Lung (tissue), 12 donors: ENCODE data around the gene PGA4. TPM values are rescaled to one million over a fixed set of nuclear protein-coding genes. Genes with fewer than 3 reads are reported as not detected.

Experiments used
- ATAC-seq: fragments of 200-7000 bp; cut with Tn5 transposase; one replicate; pipeline ENCODE4 v1.9.1; 2020; ENCODE audit warnings: moderate number of reproducible peaks; ENCODE audit not compliant: insufficient read depth, low FRiP score
- DNase-seq, 3 donors: peaks; one replicate each; pipeline ENCODE4 v3.0.0-alpha.2; 2013 to 2017
- H3K27ac ChIP-seq, 2 donors: one replicate each; pipeline ENCODE4 v1.5.1; 2013; ENCODE audit warnings: mild to moderate bottlenecking in 2 of 2, moderate library complexity in 2 of 2, control low read depth in 1 of 2, inconsistent platforms in 1 of 2, low read depth in 1 of 2, low read length in 1 of 2
- H3K27me3 ChIP-seq, 3 donors: one replicate each; pipeline ENCODE4 v1.5.1; 2013; ENCODE audit warnings: low read length in 2 of 3; ENCODE audit not compliant: control insufficient read depth in 3 of 3, insufficient read depth in 3 of 3
- H3K36me3 ChIP-seq, 4 donors: one replicate each; pipeline ENCODE4 v1.5.1; 2013; ENCODE audit warnings: low read length in 4 of 4, mild to moderate bottlenecking in 1 of 4, moderate library complexity in 1 of 4; ENCODE audit not compliant: control insufficient read depth in 4 of 4, insufficient read depth in 4 of 4
- H3K4me1 ChIP-seq, 5 donors: one replicate each; pipeline ENCODE4 v1.5.1; 2013; ENCODE audit warnings: low read length in 5 of 5, mild to moderate bottlenecking in 2 of 5, moderate library complexity in 1 of 5; ENCODE audit not compliant: control insufficient read depth in 5 of 5, insufficient read depth in 5 of 5
- H3K4me3 ChIP-seq: one replicate; pipeline ENCODE4 v1.5.1; 2013; ENCODE audit warnings: mild to moderate bottlenecking, control low read depth, moderate library complexity
- H3K9ac ChIP-seq, 2 donors: one replicate each; pipeline ENCODE4 v1.5.1; 2013; ENCODE audit warnings: low read length in 2 of 2, control low read depth in 1 of 2; ENCODE audit not compliant: insufficient read depth in 1 of 2
- H3K9me3 ChIP-seq, 4 donors: one replicate each; pipeline ENCODE4 v1.5.1; 2013; ENCODE audit warnings: low read length in 3 of 4, mild to moderate bottlenecking in 1 of 4, moderate library complexity in 1 of 4; ENCODE audit not compliant: control insufficient read depth in 4 of 4, insufficient read depth in 3 of 4
- CTCF ChIP-seq: IDR thresholded peaks from 2 replicates; pipeline ENCODE4 v1.5.1; 2012; ENCODE audit warnings: mild to moderate bottlenecking; ENCODE audit errors: control extremely low read depth, extremely low read depth
- WGBS, 2 donors: extraction: QIAGEN DNeasy Blood & Tissue Kit; methylation state at CpG; one replicate each; pipeline ENCODE4 v1.1.7; 2013; 5-methylcytosine and 5-hydroxymethylcytosine counted together
- polyA plus RNA-seq, 2 donors: library from polyadenylated mRNA; stranded (reverse); fragments of 200-250 nt; gene quantifications; one replicate each; pipeline ENCODE4 v1.2.1, GENCODE V29; 2013
- total RNA-seq, 2 donors: library from RNA; depleted of rRNA in 1 of 2; stranded (reverse); fragments of >200 nt in 1 of 2; gene quantifications; one replicate each; pipeline ENCODE4 v1.2.1, GENCODE V29; 2014 to 2021
- donor health status: control.
- donor health status: control.
- donor health status: Bipolar disorder and iron deficiency.
- donor health status: healthy.
- donor health status: DM: yes; HTN: yes; CAD: no.

The PGA4 gene
- total and polyA plus RNA-seq, 4 donors = 1.6 to 1.8 (median 1.8) TPM; not detected in 1

GRCh38 chr11:61274084-61274483 is 51.9 kb downstream of the PGA4 start:
- DNase-seq (no peak), ATAC-seq (no peak)
- Histone ChIP-seq H3K4me1 (no peaks in the 10 kb centered on the region), H3K27me3 (no peaks in the 10 kb centered on the region), H3K9ac (no peak overlapping the region), H3K9me3 (no peaks in the 10 kb centered on the region), H3K27ac (no peak overlapping the region), H3K36me3 (no peaks in the 10 kb centered on the region), H3K4me3 (no peak overlapping the region)
- no peak for TF ChIP-seq CTCF
- WGBS, 2 donors = 95 to 97% methylated on average over 4 of the region's 4 CpGs

- H3K9ac ChIP-seq = no peak overlapping the region
- no peaks in the 10 kb centered on the region for H3K4me1 ChIP-seq
- TF ChIP-seq CTCF = no peak
- H3K36me3 ChIP-seq = no peaks in the 10 kb centered on the region
- no peak overlapping the region for H3K4me3 ChIP-seq
- ATAC-seq (no peak), DNase-seq (no peak)
- no peak overlapping the region for H3K27ac ChIP-seq
- no peaks in the 10 kb centered on the region for H3K9me3 ChIP-seq
- 92 to 95% methylated on average over 4 of the region's 4 CpGs for WGBS, 2 donors
- H3K27me3 ChIP-seq = no peaks in the 10 kb centered on the region
Measured at GRCh38 chr11:61275191-61275590, 53.0 kb downstream of the PGA4 start.

- no peak for TF ChIP-seq CTCF
- ATAC-seq (no peak), DNase-seq (no peak)
- Histone ChIP-seq H3K4me1 (no peaks in the 10 kb centered on the region), H3K27ac (no peak overlapping the region), H3K9ac (no peak overlapping the region), H3K36me3 (no peaks in the 10 kb centered on the region), H3K4me3 (no peak overlapping the region), H3K9me3 (no peaks in the 10 kb centered on the region), H3K27me3 (no peaks in the 10 kb centered on the region)
- WGBS, 2 donors = 88 to 95% methylated on average over 14 of the region's 14 CpGs
Measured at GRCh38 chr11:61277186-61278000, 55.2 kb downstream of the PGA4 start.
